Gastrocnemius medialis (tissue), 4 donors: Measurements from ENCODE around the gene MED22.

Experiments used
- CTCF ChIP-seq, 5 experiments: fragments of 450-650 bp in 3 of 5; fragments of 200-600 bp in 2 of 5; sonication (generic) in 2 of 5; IDR thresholded peaks in 4 of 5; conservative IDR thresholded peaks in 1 of 5; 1 replicate in 4 of 5; 2 replicates in 1 of 5; pipeline ENCODE4 v1.5.1; 2016 to 2019; ENCODE audit warnings: antibody characterized with exemption in 5 of 5, mild to moderate bottlenecking in 3 of 5, moderate library complexity in 3 of 5
- POLR2A ChIP-seq, 2 donors: fragments of 450-650 bp; IDR thresholded peaks; one replicate each; pipeline ENCODE4 v1.6.1; 2017; ENCODE audit warnings: antibody characterized with exemption in 2 of 2, mild to moderate bottlenecking in 2 of 2, moderate library complexity in 2 of 2

GRCh38 chr9:133396952-133397351 is 49.0 kb upstream of the MED22 start:
- TF ChIP-seq CTCF (IDR thresholded peaks at IDR 0.05 in 4 of 5, conservative IDR thresholded peaks at IDR 0.05 in 1 of 5): peak in 1 of 5 experiments; percentile 13
- TF ChIP-seq POLR2A (IDR thresholded peaks at IDR 0.05): no peak
